GM12892 (cell line): ENCODE measurements around the gene HORMAD1.

ENCODE experiments used
- POLR2A ChIP-seq: IDR thresholded peaks from 2 replicates; pipeline ENCODE4 v1.6.1; 2011; ENCODE audit warnings: low read depth, low read length, control low read depth
- POLR2AphosphoS5 ChIP-seq: IDR thresholded peaks from 2 replicates; pipeline ENCODE4 v1.6.1; 2011; ENCODE audit warnings: low read depth, low read length, control low read depth

GRCh38 chr1:150751443-150751842 lies 30.7 kb upstream of the HORMAD1 start:
- TF ChIP-seq POLR2AphosphoS5 (no peak), POLR2A (no peak)
